ENCODE measurements around the gene PCED1B. TPM values are rescaled to one million over a fixed set of nuclear protein-coding genes. Genes with fewer than 3 reads are reported as not detected.

The PCED1B gene
- total RNA-seq, 1 donor from 2014 or later = 9.5 TPM

DNA sequence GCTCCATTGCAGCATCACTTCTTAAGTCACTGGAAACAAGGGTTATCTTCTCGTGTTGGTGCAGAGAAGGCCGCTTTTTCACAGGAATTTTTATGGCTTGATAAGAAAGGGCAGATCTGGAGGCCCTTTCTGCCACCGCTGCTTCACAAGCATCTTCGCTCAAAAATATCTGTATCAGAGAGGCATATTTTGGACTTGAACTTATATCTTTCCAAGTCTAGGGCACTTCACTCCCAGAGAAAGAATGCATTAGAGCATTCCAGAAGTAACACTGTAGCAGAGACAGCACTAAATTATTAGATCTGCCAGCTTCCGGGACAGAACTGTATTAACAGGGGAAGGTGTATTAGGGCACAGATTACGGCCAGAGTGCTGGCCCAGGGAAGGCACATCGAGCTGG is 152.0 kb downstream of the PCED1B start:
- no peak for DNase-seq (ENCODE audit: low spot score)

GRCh38 chr12:47234576-47235141 is 155.2 kb downstream of the PCED1B start:
- no peak for DNase-seq (ENCODE audit: low spot score)

DNA sequence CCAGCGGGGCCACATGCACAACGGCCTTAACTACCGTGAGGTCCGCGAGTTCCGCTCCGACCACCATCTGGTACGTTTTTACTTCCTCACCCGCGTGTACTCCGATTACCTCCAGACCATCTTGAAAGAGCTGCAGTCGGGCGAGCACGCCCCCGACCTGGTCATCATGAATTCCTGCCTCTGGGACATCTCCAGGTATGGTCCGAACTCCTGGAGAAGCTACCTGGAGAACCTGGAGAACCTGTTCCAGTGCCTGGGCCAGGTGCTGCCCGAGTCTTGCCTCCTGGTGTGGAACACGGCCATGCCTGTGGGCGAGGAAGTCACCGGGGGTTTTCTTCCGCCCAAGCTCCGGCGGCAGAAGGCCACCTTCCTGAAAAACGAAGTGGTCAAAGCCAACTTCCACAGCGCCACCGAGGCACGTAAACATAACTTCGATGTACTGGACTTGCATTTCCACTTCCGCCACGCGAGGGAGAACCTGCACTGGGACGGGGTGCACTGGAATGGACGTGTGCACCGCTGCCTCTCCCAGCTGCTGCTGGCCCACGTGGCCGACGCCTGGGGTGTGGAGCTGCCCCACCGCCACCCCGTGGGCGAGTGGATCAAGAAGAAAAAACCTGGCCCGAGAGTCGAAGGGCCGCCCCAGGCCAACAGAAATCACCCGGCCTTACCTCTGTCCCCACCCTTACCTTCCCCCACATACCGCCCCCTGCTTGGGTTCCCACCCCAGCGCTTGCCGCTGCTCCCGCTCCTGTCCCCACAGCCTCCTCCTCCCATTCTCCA is 156.0 kb downstream of the PCED1B start:
- DNase-seq (ENCODE audit: low spot score) = no peak

DNA sequence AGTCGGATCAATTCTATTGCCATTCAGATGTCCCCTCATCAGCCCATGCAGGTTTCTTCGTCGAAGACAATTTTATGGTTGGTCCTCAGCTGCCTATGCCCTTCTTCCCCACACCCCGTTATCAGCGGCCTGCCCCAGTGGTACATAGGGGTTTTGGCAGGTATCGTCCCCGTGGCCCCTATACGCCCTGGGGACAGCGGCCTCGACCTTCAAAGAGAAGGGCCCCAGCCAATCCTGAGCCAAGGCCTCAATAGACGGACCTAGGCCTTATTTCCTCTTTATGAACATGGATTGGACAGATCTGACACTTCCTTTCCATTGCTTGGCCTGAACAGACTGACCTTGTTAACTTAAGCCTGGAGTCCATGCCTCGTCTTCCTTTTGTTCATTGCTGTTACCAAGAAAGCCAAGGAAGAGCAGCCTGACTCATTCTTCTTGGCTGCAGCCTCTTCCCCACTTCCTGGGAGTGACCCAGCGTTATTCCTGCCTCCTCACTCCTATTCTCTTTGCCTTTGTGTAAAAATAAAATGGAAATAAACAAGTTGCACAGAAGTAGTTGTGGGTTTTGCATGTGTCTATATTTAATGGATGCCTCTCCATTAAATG is 156.8 kb downstream of the PCED1B start:
- no peak for DNase-seq (ENCODE audit: low spot score)

DNA sequence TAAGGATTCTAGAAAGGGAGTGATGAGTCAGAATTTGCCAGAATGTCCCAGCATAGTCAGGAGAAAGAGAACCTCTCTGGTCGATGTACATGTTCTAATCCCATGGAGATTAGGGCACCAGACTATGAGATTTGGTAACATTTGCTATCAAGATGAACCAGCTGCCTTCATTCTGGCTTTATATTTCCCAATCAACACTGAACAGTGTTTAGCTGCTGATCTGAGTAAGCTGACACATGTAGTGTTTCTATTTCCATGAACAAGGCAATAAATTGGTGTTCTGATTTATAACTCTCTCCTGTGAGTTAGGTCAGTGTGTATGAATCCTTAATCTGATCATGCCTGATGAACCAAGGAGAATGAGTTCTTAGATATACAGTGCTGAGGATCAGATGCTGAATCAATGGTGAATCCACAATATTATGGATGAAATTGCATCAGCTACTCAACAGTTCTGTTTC is 158.4 kb downstream of the PCED1B start:
- no peak for DNase-seq (ENCODE audit: low spot score)

GRCh38 chr12:47238669-47239114 is 159.3 kb downstream of the PCED1B start:
- no peak for DNase-seq (ENCODE audit: low spot score)

DNA sequence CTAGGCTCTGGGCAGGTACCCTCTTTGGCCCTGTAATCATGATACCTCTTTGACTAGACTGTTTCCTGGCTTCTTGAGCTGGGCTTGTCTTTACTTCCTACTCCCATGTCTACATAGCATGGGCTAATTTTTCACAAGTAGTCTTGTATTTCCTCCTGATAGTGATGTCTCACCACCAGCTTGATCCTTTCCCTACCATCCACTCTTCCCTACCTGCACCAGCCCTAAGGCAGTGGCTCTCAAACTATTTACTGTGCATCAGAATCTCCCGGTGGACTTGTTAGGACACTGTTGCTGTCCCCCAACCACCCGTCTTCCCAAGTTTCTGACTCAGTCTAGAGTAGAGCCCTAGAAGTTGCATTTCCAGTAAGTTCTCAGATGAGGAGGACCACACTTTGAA is 163.0 kb downstream of the PCED1B start:
- no peak for DNase-seq (ENCODE audit: low spot score)

DNA sequence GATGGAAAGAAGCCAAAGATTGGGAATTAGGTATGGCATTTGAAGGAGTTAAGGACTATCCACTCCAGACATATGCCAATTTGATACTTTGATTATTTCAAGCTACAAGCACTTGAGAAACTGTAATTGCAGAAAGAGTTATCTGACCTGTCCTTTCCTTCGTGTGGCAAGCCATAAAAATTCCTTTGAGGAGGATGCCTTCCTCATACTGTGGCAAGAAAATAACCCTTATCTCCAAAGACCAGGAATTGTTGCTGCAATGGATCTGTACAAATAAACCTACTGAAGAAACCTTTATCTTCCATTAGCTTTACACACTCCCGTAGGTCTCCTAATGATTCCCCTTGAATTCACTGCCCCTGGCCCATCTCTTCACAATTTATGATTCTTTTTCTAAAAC is 165.4 kb downstream of the PCED1B start:
- no peak for DNase-seq (ENCODE audit: low spot score)

DNA sequence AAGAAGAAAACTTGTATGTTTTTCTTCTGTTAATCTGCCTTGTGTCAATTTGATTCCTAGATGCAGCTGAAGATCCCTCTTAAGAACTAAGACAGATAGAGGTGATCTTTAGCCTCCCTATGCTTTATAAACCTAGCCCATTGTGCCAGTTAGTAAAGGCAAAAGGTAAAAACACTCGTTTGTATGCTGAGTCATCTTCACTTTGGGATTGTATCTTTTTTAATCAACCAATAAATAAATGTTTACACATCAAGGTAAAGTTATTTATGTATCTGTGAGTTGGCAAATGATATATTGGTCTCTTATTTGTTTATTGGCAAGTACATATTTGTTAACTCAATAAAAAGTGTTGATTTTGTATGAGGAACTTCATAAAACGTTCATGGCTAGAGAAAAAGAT is 166.2 kb downstream of the PCED1B start:
- no peak for DNase-seq (ENCODE audit: low spot score)

DNA sequence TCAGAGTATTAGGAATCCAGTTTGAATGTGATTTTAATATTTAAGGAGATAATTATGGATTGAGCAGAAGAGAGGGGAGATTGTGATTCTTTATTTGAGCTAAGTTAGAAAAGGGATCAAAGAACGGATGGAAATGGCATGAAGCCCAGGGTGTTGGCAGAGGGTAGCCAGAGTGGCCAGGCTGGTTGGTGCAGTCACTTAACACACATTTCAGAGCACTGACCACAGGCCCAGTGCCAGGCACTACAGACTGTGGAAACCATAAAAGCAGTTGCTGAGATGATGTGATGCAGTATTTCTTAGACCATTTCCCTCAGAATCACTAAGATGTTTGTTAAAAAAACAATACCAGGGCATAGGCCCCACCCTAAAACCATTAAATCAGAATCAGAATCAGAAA is 168.0 kb downstream of the PCED1B start:
- peak; percentile 76 for DNase-seq (ENCODE audit: low spot score)

GRCh38 chr12:47249082-47249481 is 169.7 kb downstream of the PCED1B start:
- no peak for DNase-seq (ENCODE audit: low spot score)

- DNase-seq (ENCODE audit: low spot score) = no peak
Observed at GRCh38 chr12:47249719-47250357, 170.4 kb downstream of the PCED1B start.

DNA sequence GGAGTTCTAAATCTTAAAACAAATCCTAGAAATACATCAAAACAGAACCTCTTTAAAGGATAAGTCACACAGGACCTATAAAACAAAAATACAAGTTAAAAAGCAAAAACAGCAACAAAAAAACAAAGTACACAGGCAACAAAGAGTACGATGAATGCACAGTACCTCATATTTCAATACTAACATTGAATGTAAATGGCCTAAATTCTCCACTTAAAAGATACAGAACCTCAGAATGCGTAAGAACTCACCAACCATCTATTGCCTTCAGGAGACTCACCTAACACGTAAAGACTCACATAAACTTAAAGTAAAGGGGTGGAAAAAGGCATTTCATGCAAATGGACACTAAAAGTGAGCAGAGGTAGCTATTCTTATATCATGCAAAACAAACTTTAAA is 172.5 kb downstream of the PCED1B start:
- DNase-seq (ENCODE audit: low spot score) = no peak

DNA sequence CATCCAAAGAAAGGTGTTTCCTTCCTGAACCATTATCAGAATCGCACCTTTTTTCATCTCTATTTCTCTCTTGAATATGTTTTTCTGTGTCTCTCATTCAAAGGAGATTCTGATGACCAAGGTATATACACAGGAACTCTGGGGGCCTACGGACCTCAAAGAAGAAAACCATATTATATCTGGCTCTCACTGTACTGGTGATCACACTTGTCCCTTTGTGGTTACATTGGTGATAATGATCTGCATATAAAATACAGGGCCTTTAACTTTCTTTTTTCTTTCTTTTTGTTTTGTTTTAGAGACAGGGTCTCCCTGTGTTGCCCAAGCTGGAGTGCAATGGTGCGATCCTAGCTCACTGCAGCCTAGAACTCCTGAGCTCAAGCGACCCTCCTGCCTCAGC is 185.5 kb downstream of the PCED1B start:
- no peak for DNase-seq (ENCODE audit: low spot score)

- DNase-seq (ENCODE audit: low spot score) = no peak
Observed at GRCh38 chr12:47265391-47265790, 186.0 kb downstream of the PCED1B start.

DNA sequence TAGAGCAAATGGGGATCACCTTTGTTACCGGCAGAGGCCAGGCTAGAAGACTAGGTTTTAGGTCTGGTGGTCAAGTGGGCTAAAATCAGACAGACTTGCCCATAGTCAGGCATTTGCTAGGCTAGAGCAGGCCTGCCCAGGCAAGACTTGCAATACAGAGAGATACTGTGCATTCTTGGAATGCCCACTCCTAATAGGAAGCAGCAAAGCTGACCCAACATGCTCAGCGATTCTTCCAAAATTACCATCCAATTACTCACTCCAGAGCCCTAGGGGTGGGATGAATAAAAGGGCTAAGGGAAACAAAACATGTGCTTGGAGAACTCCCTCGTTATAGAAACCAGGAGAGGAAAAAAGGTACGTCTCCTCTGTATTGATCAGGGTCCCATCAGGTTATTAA is 188.2 kb downstream of the PCED1B start:
- no peak for DNase-seq (ENCODE audit: low spot score)

DNA sequence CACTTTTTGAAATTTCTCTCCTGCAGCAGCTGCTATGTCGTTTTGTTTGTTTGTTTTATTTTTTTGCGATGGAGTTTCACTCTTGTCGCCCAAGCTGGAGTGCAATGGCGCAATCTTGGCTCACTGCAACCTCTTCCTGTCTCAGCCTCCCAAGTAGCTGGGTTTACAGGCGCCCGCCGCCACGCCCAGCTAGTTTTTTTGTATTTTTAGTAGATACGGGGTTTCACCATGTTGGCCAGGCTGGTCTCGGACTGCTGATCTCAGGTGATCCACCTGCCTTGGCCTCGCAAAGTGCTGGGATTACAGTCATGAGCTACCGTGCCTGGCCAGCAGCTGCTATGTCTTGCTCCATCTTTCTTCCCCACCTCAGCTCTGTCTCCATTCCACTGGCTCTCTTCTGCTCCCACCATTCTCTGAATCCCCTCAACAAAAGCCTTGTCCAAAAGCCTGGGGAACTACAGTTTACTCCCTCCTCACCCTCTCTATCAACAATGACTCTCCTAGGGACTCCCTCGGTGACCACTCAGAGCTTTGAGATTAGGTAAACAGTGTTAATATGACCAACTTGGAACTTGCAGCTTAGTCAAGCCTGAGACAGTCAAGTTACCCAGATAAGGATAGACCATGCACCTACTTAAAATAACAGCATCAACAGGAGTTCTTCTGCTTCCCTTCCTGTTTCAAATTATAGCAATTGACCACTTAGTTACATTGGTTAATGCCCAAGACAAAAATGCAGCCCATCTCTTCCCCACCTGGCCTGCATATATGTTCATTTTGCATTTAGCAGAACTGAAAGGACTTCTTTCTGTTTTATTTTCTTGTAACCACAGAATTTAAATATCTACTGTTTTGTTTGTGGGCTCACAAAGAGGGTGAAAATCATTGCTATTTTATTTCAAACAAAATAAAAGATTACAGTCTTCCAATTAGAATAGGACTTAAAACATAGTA is 189.4 kb downstream of the PCED1B start:
- no peak for DNase-seq (ENCODE audit: low spot score)

- DNase-seq (ENCODE audit: low spot score) = no peak
Observed at GRCh38 chr12:47269916-47270315, 190.5 kb downstream of the PCED1B start.

GRCh38 chr12:47270782-47271664 is 191.6 kb downstream of the PCED1B start:
- DNase-seq (ENCODE audit: low spot score) = no peak

GRCh38 chr12:47271800-47272239 is 192.4 kb downstream of the PCED1B start:
- DNase-seq (ENCODE audit: low spot score) = no peak
